ENCODE data around the gene BAIAP2L2.

- TF ChIP-seq POLR2AphosphoS5 (IDR thresholded peaks at IDR 0.05) (no peak), CTCF (IDR thresholded peaks at IDR 0.05) (no peak), POLR2A (IDR thresholded peaks at IDR 0.05) (peak; percentile 20)
These were observed 29.4 kb downstream of the BAIAP2L2 start for GRCh38 chr22:38080850-38081635.

Measured in prostate gland (tissue), 2 donors.